Hematopoietic multipotent progenitor cell (in vitro differentiated cells): ENCODE results near the gene SPTBN2. TPM values are rescaled to one million over a fixed set of nuclear protein-coding genes. Genes with fewer than 3 reads are reported as not detected.

Experiments used
- DNase-seq, 3 donors: peaks; one replicate each; pipeline ENCODE4 v3.0.0-alpha.2; 2011 to 2015; ENCODE audit warnings: low read depth in 2 of 3, low spot score in 2 of 3
- total RNA-seq: library from RNA; depleted of rRNA; stranded (reverse); fragments of >200 nt; gene quantifications from one replicate; pipeline ENCODE4 v1.2.3, GENCODE V29; 2012

SPTBN2 gene
- total RNA-seq, 1 donor = 26.1 TPM

GRCh38 chr11:66705587-66706335, 23.3 kb downstream of the SPTBN2 start:
- no peak for DNase-seq

DNA sequence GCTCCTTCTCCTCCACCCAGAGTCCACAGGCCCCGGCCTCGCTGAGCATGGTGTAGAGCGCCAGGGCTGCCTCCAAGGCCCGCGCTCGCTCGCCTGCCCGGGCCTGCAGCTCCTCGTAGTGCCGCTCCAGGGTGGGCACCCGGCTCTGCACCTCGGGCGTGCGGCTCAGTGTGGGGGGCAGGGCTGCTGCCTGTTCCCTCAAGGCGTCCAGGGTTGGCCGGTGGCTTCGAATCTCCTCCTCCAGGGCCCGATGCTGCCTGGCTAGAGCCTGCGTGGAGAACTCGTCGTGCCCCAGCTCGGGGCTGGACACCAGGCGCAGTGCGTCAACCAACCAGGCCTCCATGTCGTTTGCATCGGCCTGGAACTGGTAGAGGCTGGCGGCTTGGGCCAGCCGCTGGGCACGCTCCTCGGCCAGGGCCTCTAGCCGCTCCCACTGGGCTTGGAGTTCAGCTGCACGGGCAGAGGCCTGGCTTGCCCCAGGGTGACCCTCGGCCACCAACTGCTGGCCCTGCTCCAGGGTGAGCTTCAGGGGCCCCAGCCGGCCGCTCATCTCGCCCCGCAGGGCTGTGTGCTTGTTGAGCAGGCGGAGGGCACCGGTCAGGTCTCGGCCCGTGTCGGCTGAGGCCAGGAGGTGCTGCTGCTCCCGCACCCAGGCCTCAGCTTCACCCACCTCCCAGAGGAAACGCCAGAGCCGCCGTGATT, 24.2 kb downstream of the SPTBN2 start:
- no peak for DNase-seq

- peak in 2 of 3 donors; percentile 70 to 81 for DNase-seq
Observed at GRCh38 chr11:66701432-66702240, 27.4 kb downstream of the SPTBN2 start.

- DNase-seq = no peak
Observed at GRCh38 chr11:66700742-66701141, 28.3 kb downstream of the SPTBN2 start.

DNA sequence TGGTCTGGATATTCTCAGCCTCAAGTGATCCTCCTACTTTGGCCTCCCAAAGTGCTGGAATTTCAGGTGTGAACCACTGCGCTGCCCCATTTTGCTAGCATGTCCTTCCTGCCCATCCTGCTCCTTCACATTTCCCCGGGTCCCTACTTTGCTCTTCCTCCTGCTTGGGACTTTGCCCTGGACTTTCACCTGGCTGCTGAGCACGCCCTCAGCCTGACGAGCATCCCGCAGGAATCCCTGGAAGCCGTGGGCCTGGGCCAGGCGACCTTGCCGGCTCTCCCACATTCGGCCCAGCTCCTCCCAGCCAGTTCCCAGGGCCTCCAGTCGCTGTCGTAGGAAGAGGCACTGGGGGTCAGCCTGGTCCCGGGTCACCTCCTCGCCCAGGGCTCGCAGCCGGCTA, 28.7 kb downstream of the SPTBN2 start:
- no peak for DNase-seq

GRCh38 chr11:66698491-66698890, 30.5 kb downstream of the SPTBN2 start:
- no peak for DNase-seq

- no peak for DNase-seq
Observed at GRCh38 chr11:66697988-66698387, 31.0 kb downstream of the SPTBN2 start.

DNA sequence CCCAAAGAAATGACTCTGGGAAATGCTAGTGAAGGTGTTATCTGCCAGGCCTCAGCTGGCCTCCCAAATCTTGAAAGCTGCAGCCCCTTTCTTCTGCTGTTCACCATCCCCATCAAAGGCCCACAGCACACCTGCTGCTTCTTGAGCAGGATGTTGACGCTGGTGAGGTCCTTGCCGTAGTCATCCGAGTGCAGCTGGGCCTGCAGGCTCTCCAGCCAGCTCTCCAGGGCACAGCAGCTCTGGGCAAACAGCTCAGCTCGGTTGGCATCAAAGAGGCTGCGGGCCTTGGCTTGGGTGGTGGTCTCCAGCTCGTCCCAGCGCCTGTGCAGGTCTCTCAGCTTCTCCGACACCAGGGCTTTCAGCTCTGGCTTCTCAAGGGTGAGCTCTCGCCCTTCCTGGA, 32.9 kb downstream of the SPTBN2 start:
- no peak for DNase-seq

- peak; percentile 58 to 89 (median 85) for DNase-seq
Observed at GRCh38 chr11:66694732-66695207, 34.2 kb downstream of the SPTBN2 start.

DNA sequence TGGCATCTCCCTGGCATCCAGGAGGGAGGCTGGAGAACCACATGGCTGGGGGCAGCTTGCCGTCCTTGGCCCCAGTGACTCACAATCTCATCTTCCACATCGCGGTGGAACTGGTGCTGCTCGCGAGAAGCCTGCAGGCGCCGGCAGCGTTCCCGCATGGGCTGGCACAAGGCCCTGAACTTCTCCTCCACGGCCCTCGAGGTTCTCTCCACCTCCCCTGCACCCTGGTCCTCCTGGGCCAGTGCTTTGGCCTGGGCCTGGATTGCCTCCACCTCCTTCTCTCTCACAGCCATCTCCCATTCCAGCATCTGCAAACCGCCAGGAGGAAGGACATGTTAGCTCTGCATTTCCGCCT, 35.0 kb downstream of the SPTBN2 start:
- DNase-seq = no peak

DNA sequence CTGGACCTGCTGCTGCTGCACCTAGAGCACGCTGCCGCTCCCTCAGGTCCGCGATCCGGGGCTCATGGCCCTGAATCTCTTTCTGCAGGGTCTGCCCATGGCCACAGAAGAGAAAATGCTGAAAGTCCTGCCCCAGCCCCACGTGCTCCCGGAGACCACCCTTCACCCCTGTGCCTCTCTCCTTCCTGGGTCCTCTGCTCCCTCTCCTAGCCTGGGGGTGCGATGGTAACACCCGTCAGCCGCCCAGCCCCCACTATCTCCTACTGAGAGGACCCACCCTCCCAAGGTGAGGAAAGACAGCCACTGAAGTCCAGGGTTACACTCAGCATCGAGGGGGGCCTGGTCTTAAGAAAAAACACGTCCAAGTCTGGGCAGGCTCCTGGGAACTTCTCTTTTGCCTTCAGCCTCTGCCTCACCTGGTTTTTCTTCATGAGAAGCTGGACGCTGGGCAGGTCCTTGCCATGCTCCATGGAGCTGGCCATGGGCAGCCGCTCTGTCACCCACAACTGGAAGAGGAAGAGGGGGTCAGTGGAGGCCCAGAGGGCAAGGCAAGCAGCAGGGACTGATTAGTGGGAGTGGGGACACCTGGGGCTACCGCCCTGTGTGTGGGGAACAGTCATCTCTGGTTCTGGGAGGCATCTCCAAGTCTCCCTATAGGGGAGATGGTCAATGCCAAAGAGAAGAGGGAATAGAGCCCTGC, 35.5 kb downstream of the SPTBN2 start:
- no peak for DNase-seq

GRCh38 chr11:66692871-66693331, 36.1 kb downstream of the SPTBN2 start:
- no peak for DNase-seq

DNA sequence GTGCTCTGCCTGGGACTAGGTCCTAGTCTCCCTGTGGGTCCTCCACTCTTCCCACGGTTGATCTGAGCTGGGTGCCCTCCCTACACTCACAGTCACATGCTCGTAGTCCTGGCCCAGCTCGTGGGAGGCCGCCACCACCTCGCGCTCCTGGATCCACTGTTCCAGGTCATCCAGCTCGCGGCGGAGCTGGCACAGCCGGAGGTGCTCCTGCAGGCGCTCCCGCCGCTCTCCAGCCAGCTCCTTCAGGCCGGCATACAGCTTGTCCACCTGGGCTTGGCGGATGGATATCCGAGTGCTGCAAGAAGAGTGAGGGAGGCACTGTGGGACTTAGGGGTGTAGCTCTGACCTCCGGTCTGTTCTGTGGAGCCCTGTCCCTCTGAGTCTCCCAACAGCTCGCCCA, 36.6 kb downstream of the SPTBN2 start:
- no peak for DNase-seq

DNA sequence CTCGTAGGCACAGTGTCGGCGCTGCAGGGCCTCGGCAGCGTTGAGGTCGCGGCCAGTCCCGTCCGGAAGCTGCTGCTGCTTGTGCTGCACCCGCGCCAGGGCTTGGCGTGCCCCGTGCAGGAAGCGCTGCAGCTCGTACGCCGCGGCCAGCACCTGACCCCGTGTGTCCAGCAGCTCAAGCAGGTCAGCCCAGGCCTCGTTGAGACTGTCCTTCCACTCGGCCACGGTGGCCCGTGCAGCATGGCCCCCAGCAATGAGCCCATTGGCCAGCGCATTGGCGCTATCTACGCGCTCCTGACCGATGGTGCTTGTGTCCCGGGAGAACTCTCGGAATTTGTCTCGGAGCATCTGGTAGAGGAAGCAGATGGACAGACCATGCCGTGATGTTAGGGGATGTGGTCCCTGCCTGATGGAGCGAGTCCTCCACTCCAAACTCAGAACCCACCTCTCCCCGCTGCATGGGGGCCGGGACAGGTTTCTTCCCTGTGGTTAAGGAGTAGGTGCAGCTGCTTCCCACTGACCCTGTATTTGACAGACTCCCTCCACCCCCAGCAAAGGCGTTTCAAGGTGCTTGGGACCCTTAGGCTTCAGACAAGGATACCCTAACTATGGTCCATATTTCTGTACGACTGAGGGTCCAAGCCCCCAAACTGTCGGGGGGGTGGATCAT, 37.6 kb downstream of the SPTBN2 start:
- no peak for DNase-seq

DNA sequence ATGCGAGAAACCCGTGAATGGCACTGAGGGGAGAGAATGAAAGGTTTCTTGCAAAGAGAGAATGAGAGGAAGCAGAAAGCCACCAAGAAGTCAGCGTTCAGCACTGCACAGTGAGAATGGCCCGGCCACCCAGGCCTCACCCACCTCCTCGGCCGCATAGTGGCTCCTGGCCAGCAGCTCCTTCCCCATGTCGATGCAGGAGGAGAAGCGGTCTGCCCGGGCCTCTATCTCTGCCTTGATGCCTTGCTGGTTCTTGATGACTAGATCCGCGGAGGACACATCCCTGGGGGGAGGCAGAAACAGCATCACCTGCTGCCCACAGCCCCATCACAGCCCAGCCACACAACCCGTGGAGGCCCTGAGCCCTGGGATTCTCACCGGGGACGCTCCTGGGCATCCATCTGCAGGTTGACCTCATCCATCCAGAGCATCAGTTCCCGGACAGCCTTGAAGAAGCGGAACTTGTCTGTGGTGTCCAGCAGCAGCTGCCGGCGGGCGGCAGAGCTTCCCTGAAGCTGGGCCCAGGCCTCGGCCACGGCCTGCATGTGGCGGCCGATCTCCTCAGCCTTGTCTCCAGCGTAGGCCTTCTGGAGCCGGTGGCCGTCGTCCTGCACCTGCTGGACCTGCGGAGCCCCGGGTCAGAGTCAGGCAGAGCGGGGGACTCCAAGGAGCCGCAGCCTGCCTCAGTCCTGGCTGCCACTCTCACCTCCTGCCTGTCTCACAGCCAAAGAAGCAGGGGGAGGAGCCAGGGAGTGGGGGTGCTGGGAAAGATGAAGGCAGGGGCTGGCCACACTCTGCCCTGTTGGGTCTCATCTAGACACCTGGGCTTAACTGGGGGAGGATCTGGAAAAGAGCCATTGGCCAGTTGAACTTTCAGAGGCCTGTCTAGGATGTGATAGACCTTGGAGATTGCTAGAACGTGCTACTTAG, 39.1 kb downstream of the SPTBN2 start:
- no peak for DNase-seq

DNA sequence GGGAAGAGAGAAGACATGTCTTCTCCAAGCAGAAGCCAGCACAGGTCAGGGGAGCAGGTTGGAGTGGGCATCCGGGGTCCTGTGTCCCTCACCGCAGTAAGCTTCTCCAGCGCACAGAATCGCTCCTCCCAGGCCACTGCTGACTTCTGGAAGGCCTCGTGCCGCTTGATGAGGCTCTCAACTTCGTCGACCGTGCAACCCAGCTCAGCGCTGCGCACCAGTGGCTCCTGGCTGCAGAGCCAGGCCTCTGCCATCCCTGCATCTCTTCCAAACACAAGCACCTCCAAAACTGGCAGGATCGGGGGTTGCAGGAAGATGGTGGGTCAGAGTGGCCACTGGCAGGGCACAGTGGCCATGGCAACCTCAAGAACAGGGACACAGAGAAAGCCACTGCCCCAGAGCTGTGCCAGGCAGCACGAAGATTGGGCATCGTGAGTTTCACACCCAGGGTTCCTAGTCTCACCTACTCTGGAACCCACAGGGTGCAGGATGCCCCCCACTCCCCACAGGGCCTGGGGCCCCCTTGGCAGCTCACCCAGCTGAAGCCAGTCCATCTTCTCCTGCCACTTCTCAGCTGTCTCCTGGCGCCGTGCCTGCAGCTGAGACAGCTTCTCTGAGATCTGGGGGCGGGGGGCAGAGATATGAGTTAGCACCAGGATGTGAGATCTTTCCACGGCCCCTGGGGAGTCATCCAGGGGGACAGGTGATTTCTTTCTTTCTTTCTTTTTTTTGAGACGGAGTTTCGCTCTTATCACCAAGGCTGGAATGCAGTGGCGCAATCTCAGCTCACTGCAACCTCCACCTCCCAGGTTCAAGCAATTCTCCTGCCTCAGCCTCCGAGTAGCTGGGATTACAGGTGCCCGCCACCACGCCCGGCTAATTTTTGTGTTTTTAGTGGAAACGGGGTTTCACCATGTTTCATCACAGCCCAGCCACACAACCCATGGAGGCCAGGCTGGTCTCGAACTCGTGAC, 40.2 kb downstream of the SPTBN2 start:
- no peak for DNase-seq

GRCh38 chr11:66687831-66688281, 41.2 kb downstream of the SPTBN2 start:
- no peak for DNase-seq
